CD4-positive, alpha-beta T cell treated with Interleukin-6 for 4 hours (primary cell): ENCODE results near the gene TNFAIP1.
"Not testable (repeated sequence)": the region's sequence is repeated elsewhere in the genome, so short reads cannot be mapped to it uniquely, and the experiment has no call there.

Source experiments
- DNase-seq: peaks from one replicate; pipeline ENCODE4 v3.0.0-alpha.2; 2020; ENCODE audit warnings: mixed read lengths

TNFAIP1 gene

GRCh38 chr17:28335201-28335958 lies at the start of gene TNFAIP1, which contains the start of gene IFT20:
Gene TNFAIP1, plus strand, starts transcription at chr17:28335761. Its CDS starts 3,761 bp downstream, at chr17:28339522.
Gene IFT20, minus strand, starts transcription at chr17:28335472. Its CDS starts 3,487 bp downstream, at chr17:28331985.
- peak; percentile 97 for DNase-seq

GRCh38 chr17:28285965-28286364 lies 49.6 kb upstream of the TNFAIP1 start:
- no peak for DNase-seq

- DNase-seq: no peak
Measured at GRCh38 chr17:28290703-28291102, 44.9 kb upstream of the TNFAIP1 start.

- no peak for DNase-seq
Measured at GRCh38 chr17:28291780-28292330, 43.7 kb upstream of the TNFAIP1 start.

GRCh38 chr17:28292878-28293277 lies 42.7 kb upstream of the TNFAIP1 start:
- DNase-seq: not testable (repeated sequence)

GRCh38 chr17:28293994-28294393 lies 41.6 kb upstream of the TNFAIP1 start:
- no peak for DNase-seq

- no peak for DNase-seq
Measured at GRCh38 chr17:28295677-28296578, 39.6 kb upstream of the TNFAIP1 start.

- DNase-seq: no peak
Measured at GRCh38 chr17:28298449-28298848, 37.1 kb upstream of the TNFAIP1 start.

GRCh38 chr17:28306954-28307401 lies 28.6 kb upstream of the TNFAIP1 start:
- no peak for DNase-seq

- DNase-seq: no peak
Measured at GRCh38 chr17:28313841-28314240, 21.7 kb upstream of the TNFAIP1 start.

- DNase-seq: no peak
Measured at GRCh38 chr17:28315846-28316705, 19.5 kb upstream of the TNFAIP1 start.

GRCh38 chr17:28317099-28317965 lies 18.2 kb upstream of the TNFAIP1 start:
- DNase-seq: no peak

- no peak for DNase-seq
Measured at GRCh38 chr17:28317966-28318758, 17.4 kb upstream of the TNFAIP1 start.

GRCh38 chr17:28318759-28319597 lies 16.6 kb upstream of the TNFAIP1 start, which contains the start of gene TMEM97:
Gene TMEM97, plus strand, starts transcription at chr17:28319200. Its CDS starts 40 bp downstream, at chr17:28319240.
- DNase-seq: peak; percentile 96

- no peak for DNase-seq
Measured at GRCh38 chr17:28319598-28319935, 16.0 kb upstream of the TNFAIP1 start.

GRCh38 chr17:28320215-28321061 lies 15.1 kb upstream of the TNFAIP1 start:
- no peak for DNase-seq

- DNase-seq: no peak
Measured at GRCh38 chr17:28324267-28324745, 11.3 kb upstream of the TNFAIP1 start.

GRCh38 chr17:28324781-28325180 lies 10.8 kb upstream of the TNFAIP1 start:
- DNase-seq: no peak
